Hepatocyte (in vitro differentiated cells): ENCODE results near the gene SLC16A9. TPM values are rescaled to one million over a fixed set of nuclear protein-coding genes. Genes with fewer than 3 reads are reported as not detected.
A peak's percentile ranks its signal among the peaks of the same experiment; 100 is the strongest.

Source experiments
- DNase-seq: peaks from one replicate; pipeline ENCODE4 v3.0.0-alpha.2; 2016; ENCODE audit warnings: low spot score
- H2AFZ ChIP-seq: fragments of 200-600 bp; sonication (generic); 2 replicates; pipeline ENCODE4 v1.6.0; 2016; ENCODE audit warnings: antibody characterized with exemption, mild to moderate bottlenecking
- H3K27ac ChIP-seq: fragments of 200-600 bp; sonication (generic); 2 replicates; pipeline ENCODE4 v1.5.1; 2016; ENCODE audit warnings: mild to moderate bottlenecking
- H3K27me3 ChIP-seq: fragments of 200-600 bp; sonication (generic); 2 replicates; pipeline ENCODE4 v1.6.1; 2016
- H3K36me3 ChIP-seq: fragments of 200-600 bp; sonication (generic); replicated peaks from 2 replicates; pipeline ENCODE4 v1.5.1; 2016; ENCODE audit warnings: low read depth; ENCODE audit not compliant: insufficient read depth
- H3K4me1 ChIP-seq: fragments of 200-600 bp; sonication (generic); 2 replicates; pipeline ENCODE4 v1.5.1; 2016; ENCODE audit warnings: mild to moderate bottlenecking, moderate library complexity; ENCODE audit not compliant: insufficient read depth
- H3K4me2 ChIP-seq: fragments of 200-600 bp; sonication (generic); 2 replicates; pipeline ENCODE4 v1.6.0; 2016
- H3K4me3 ChIP-seq: fragments of 200-600 bp; sonication (generic); 2 replicates; pipeline ENCODE4 v1.5.1; 2016; ENCODE audit warnings: mild to moderate bottlenecking
- H3K79me2 ChIP-seq: fragments of 200-600 bp; sonication (generic); 2 replicates; pipeline ENCODE4 v1.6.0; 2017; ENCODE audit warnings: mild to moderate bottlenecking
- H3K9me2 ChIP-seq: fragments of 200-600 bp; sonication (generic); replicated peaks from 2 replicates; pipeline ENCODE4 v1.6.0; 2017; ENCODE audit warnings: mild to moderate bottlenecking; ENCODE audit not compliant: insufficient read depth
- H3K9me3 ChIP-seq: fragments of 200-600 bp; sonication (generic); 2 replicates; pipeline ENCODE4 v1.5.1; 2016; ENCODE audit warnings: low read depth, mild to moderate bottlenecking
- H4K20me1 ChIP-seq: fragments of 200-600 bp; sonication (generic); 2 replicates; pipeline ENCODE4 v1.6.0; 2016; ENCODE audit warnings: mild to moderate bottlenecking; ENCODE audit not compliant: insufficient read depth, poor library complexity, severe bottlenecking
- EZH2 ChIP-seq: fragments of 200-600 bp; sonication (generic); IDR thresholded peaks from 2 replicates; pipeline ENCODE4 v1.6.1; 2016; ENCODE audit warnings: antibody characterized with exemption, mild to moderate bottlenecking, borderline replicate concordance
- EZH2phosphoT487 ChIP-seq: fragments of 200-600 bp; sonication (generic); IDR thresholded peaks from one replicate; pipeline ENCODE4 v1.6.1; 2018; ENCODE audit warnings: antibody characterized with exemption, mild to moderate bottlenecking, low read depth, moderate library complexity; ENCODE audit not compliant: unreplicated experiment, severe bottlenecking
- WGBS: methylation state at CpG from one replicate; pipeline ENCODE4 v1.1.6; 2016; ENCODE audit warnings: low lambda C conversion rate; ENCODE audit errors: missing lambda C conversion rate; 5-methylcytosine and 5-hydroxymethylcytosine counted together
- polyA plus RNA-seq: library from polyadenylated mRNA; unstranded; fragments of >200 nt; fragmentation: Nextera tagmentation; extraction: Ambion mirVana; gene quantifications from 2 replicates; pipeline ENCODE4 v1.2.1, GENCODE V29; 2016
- total RNA-seq: library from RNA; depleted of rRNA; stranded (reverse); fragments of >200 nt; gene quantifications from 2 replicates; pipeline ENCODE4 v1.2.3, GENCODE V29; 2014
- TF ChIP-seq, protein P1 (sequence below): fragments of 200-600 bp; sonication (generic); IDR thresholded peaks from 2 replicates; pipeline ENCODE4 v1.5.1; 2016; ENCODE audit warnings: antibody characterized with exemption, mild to moderate bottlenecking; ENCODE audit not compliant: poor library complexity

The SLC16A9 gene, protein sequence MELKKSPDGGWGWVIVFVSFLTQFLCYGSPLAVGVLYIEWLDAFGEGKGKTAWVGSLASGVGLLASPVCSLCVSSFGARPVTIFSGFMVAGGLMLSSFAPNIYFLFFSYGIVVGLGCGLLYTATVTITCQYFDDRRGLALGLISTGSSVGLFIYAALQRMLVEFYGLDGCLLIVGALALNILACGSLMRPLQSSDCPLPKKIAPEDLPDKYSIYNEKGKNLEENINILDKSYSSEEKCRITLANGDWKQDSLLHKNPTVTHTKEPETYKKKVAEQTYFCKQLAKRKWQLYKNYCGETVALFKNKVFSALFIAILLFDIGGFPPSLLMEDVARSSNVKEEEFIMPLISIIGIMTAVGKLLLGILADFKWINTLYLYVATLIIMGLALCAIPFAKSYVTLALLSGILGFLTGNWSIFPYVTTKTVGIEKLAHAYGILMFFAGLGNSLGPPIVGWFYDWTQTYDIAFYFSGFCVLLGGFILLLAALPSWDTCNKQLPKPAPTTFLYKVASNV
- total RNA-seq (3.8 and 4.7 TPM in 2 replicates), polyA plus RNA-seq (1.7 and 2.0 TPM in 2 replicates)

- Histone ChIP-seq H3K27me3 (peaks cover 45% of the 10 kb centered on the region), H3K27ac (peak within 1 kb of the TSS; percentile 78), H2AFZ (peak within 1 kb of the TSS; percentile 93), H3K9me2 (no peaks in the 10 kb centered on the region), H3K9me3 (no peaks in the 10 kb centered on the region), H4K20me1 (no peaks in the 10 kb centered on the region), H3K4me2 (peak within 1 kb of the TSS; percentile 95), H3K4me1 (peaks cover 3% of the 10 kb centered on the region), H3K79me2 (no peaks in the 10 kb centered on the region), H3K36me3 (no peaks in the 10 kb centered on the region), H3K4me3 (peak within 1 kb of the TSS; percentile 77)
- under 1% methylated on average over 62 of the region's 68 CpGs for WGBS
- TF ChIP-seq EZH2 (peak; percentile 17), EZH2phosphoT487 (no peak)
- TF ChIP-seq, protein P1, sequence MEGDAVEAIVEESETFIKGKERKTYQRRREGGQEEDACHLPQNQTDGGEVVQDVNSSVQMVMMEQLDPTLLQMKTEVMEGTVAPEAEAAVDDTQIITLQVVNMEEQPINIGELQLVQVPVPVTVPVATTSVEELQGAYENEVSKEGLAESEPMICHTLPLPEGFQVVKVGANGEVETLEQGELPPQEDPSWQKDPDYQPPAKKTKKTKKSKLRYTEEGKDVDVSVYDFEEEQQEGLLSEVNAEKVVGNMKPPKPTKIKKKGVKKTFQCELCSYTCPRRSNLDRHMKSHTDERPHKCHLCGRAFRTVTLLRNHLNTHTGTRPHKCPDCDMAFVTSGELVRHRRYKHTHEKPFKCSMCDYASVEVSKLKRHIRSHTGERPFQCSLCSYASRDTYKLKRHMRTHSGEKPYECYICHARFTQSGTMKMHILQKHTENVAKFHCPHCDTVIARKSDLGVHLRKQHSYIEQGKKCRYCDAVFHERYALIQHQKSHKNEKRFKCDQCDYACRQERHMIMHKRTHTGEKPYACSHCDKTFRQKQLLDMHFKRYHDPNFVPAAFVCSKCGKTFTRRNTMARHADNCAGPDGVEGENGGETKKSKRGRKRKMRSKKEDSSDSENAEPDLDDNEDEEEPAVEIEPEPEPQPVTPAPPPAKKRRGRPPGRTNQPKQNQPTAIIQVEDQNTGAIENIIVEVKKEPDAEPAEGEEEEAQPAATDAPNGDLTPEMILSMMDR, result peak; percentile 39
- peak; percentile 82 for DNase-seq
Observed at GRCh38 chr10:59709395-59710125, at the start of gene SLC16A9. Gene SLC16A9, minus strand, starts transcription at chr10:59709850. Its CDS starts 25,559 bp downstream, at chr10:59684291.

- DNase-seq, result no peak
- Histone ChIP-seq H3K4me2 (no peak overlapping the region), H3K9me2 (no peaks in the 10 kb centered on the region), H3K36me3 (no peaks in the 10 kb centered on the region), H3K27me3 (no peaks in the 10 kb centered on the region), H2AFZ (no peak overlapping the region), H4K20me1 (no peaks in the 10 kb centered on the region), H3K79me2 (no peaks in the 10 kb centered on the region), H3K4me3 (no peak overlapping the region), H3K27ac (no peak overlapping the region), H3K4me1 (no peaks in the 10 kb centered on the region), H3K9me3 (no peaks in the 10 kb centered on the region)
- 73% methylated on average over 3 of the region's 3 CpGs for WGBS
- no peak for TF ChIP-seq EZH2phosphoT487
- no peak for TF ChIP-seq EZH2
- TF ChIP-seq, protein P1, result no peak
Observed at GRCh38 chr10:59757966-59758365, 48.3 kb upstream of the SLC16A9 start.

- no peaks in the 10 kb centered on the region for H4K20me1 ChIP-seq
- H3K27me3 ChIP-seq, result no peaks in the 10 kb centered on the region
- no peak overlapping the region for H3K27ac ChIP-seq
- no peaks in the 10 kb centered on the region for H3K4me1 ChIP-seq
- no peak for TF ChIP-seq EZH2phosphoT487
- TF ChIP-seq, protein P1, result no peak
- no peak for TF ChIP-seq EZH2
- H3K4me2 ChIP-seq, result no peak overlapping the region
- H2AFZ ChIP-seq, result no peak overlapping the region
- no peaks in the 10 kb centered on the region for H3K9me2 ChIP-seq
- H3K79me2 ChIP-seq, result no peaks in the 10 kb centered on the region
- H3K4me3 ChIP-seq, result no peak overlapping the region
- no peaks in the 10 kb centered on the region for H3K36me3 ChIP-seq
- 94% methylated on average over 4 of the region's 4 CpGs for WGBS
- no peak for DNase-seq
- H3K9me3 ChIP-seq, result no peaks in the 10 kb centered on the region
Observed at GRCh38 chr10:59754951-59755350, 45.3 kb upstream of the SLC16A9 start.
